ENCODE data around the gene MTMR6. TPM values are rescaled to one million over a fixed set of nuclear protein-coding genes. Genes with fewer than 3 reads are reported as not detected.
A peak's percentile ranks its signal among the peaks of the same experiment; 100 is the strongest.

MTMR6 gene
- total and polyA plus RNA-seq, 12 donors = 4.0 to 19.5 (median 17.4) TPM

GRCh38 chr13:25306671-25307464, 19.6 kb upstream of the MTMR6 start:
- DNase-seq = no peak
- intact Hi-C loops (cut with DNase I) = no loop called here
- Histone ChIP-seq H3K36me3 (peaks cover 0 to 69% (median 7%) of the 10 kb centered on the region in 9 donors), H3K9me3 (no peaks in the 10 kb centered on the region), H3K27ac (peak overlapping the region in 1 of 10 donors; percentile 51), H3K4me1 (peaks cover 0 to 52% (median 13%) of the 10 kb centered on the region in 9 donors), H3K4me3 (no peak overlapping the region), H3K27me3 (no peaks in the 10 kb centered on the region)
- WGBS, 2 donors = 85 to 90% methylated on average over 7 of the region's 7 CpGs
- ATAC-seq = no peak
- no peak for TF ChIP-seq CTCF (IDR thresholded peaks at IDR 0.05)

GRCh38 chr13:25302121-25302520, 14.8 kb upstream of the MTMR6 start:
- intact Hi-C loops (cut with DNase I) = no loop called here
- Histone ChIP-seq H3K9me3 (no peaks in the 10 kb centered on the region), H3K27ac (peak overlapping the region in 9 of 10 donors; percentile 84 to 95 (median 92)), H3K27me3 (peaks cover 0 to 13% (median 0%) of the 10 kb centered on the region in 7 donors), H3K4me3 (peak overlapping the region; percentile 64 to 94 (median 80)), H3K4me1 (peaks cover 0 to 44% (median 20%) of the 10 kb centered on the region in 9 donors), H3K36me3 (peaks cover 0 to 24% (median 0%) of the 10 kb centered on the region in 9 donors)
- no peak for TF ChIP-seq CTCF (IDR thresholded peaks at IDR 0.05)
- ATAC-seq = no peak
- WGBS, 2 donors = 6 to 7% methylated on average over 7 of the region's 7 CpGs
- no peak for DNase-seq

- Histone ChIP-seq H3K9me3 (no peaks in the 10 kb centered on the region), H3K27me3 (peaks cover 0 to 13% (median 5%) of the 10 kb centered on the region in 7 donors), H3K4me3 (peak within 1 kb of the TSS; percentile 64 to 94 (median 80)), H3K36me3 (peaks cover 0 to 24% (median 0%) of the 10 kb centered on the region in 9 donors), H3K4me1 (peaks cover 0 to 39% (median 20%) of the 10 kb centered on the region in 9 donors), H3K27ac (peak within 1 kb of the TSS; percentile 31 to 95 (median 90))
- WGBS, 2 donors = 0% methylated on average over 64 of the region's 64 CpGs
- DNase-seq (peak; percentile 95), ATAC-seq (peak; percentile 100)
- intact Hi-C loops (cut with DNase I) = loop anchor here in 1 of 10 donors (2.0 kb wide), 1 partner anchor 15 kb away; the partner anchor contains the start of gene MTMR6
- TF ChIP-seq CTCF (IDR thresholded peaks at IDR 0.05) = no peak
These were observed 14.2 kb upstream of the MTMR6 start, which contains the start of gene NUP58 for GRCh38 chr13:25301347-25302113. Gene NUP58, plus strand, starts transcription at chr13:25301625. Its CDS starts 149 bp downstream, at chr13:25301774.

GRCh38 chr13:25300861-25301346, 13.6 kb upstream of the MTMR6 start:
- no peak for TF ChIP-seq CTCF (IDR thresholded peaks at IDR 0.05)
- Histone ChIP-seq H3K4me3 (peak overlapping the region; percentile 64 to 94 (median 80)), H3K27me3 (peaks cover 0 to 13% (median 7%) of the 10 kb centered on the region in 7 donors), H3K9me3 (no peaks in the 10 kb centered on the region), H3K4me1 (peaks cover 0 to 32% (median 20%) of the 10 kb centered on the region in 9 donors), H3K36me3 (peaks cover 0 to 22% (median 0%) of the 10 kb centered on the region in 9 donors), H3K27ac (peak overlapping the region in 9 of 10 donors; percentile 84 to 95 (median 92))
- peak; percentile 38 to 46 for DNase-seq
- intact Hi-C loops (cut with DNase I) = loop anchor here in 2 of 10 donors (1.0 to 2.0 kb wide), 2 partner anchors 14 kb away; partner anchors contain the start of gene MTMR6 (in 2 of the 2)
- 11 to 15% methylated on average over 33 of the region's 33 CpGs for WGBS, 2 donors
- peak; percentile 11 to 63 (median 36) for ATAC-seq
